ENCODE results near the gene LRP8.

Gene LRP8

DNA sequence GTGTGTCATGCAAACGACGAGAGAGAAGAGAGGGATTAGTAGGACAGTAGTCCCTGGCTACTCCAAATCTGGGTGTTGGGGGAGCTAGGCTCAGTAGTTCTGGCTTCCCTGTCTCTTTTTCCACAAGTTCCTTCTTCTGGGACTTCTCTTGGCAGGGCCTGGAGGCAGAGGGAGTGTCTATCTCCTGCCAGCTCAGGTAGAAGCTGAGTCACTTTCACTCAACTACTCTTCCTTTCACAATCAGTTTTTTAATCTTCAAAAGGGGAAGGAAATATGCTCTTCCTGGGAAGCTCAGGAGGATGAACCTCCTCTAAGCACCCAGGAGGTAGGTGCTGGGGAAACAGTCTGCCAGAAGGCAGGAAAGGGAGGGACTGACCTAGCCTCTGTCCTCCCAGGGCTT is 54.3 kb downstream of the LRP8 start:
- no peak for DNase-seq (ENCODE audit: low read depth)
- no peak for TF ChIP-seq CTCF (IDR thresholded peaks at IDR 0.05; ENCODE audit: low read depth, low read length, missing control alignments)
- in situ Hi-C loops (cut with HindIII; ENCODE audit: low sequenced_read_pairs): no loop called here
- H3K4me3 ChIP-seq (ENCODE audit: low read depth, low read length): no peak overlapping the region

GRCh38 chr1:53272349-53272748 is 55.5 kb downstream of the LRP8 start:
- DNase-seq (ENCODE audit: low read depth): no peak
- in situ Hi-C loops (cut with HindIII; ENCODE audit: low sequenced_read_pairs): no loop called here
- no peak overlapping the region for H3K4me3 ChIP-seq (ENCODE audit: low read depth, low read length)
- no peak for TF ChIP-seq CTCF (IDR thresholded peaks at IDR 0.05; ENCODE audit: low read depth, low read length, missing control alignments)

DNA sequence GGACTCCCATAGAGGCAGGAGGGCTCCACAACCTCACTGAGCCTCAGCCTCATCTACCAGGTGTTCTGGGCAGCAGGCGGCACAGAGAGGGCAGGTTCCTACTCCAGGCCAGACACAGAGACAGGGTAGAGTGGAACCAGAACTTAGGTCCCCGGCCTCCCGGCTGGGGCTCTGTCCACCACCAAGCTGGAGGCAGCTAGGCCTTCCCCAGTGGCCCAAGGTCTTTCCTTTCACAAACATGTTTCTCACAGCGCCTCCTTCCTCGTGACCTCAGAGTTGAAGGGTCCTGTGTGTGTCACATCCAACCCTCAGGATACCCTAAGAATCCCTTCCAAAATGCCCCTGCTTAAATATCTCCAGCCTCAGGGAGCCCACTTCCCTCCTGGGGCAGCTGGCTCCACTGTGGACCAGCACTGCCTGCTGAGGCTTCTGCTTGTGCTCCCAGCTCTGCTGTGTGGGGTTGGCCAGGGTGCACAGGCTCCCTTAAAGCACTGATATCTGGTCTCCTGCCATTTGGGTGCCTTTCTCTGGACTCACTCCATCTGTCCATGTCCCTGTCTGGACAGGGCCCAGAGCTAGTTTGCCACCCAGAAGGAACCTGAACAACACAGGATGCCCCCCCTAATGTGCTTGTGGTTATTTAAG is 56.3 kb downstream of the LRP8 start:
- no peak for TF ChIP-seq CTCF (IDR thresholded peaks at IDR 0.05; ENCODE audit: low read depth, low read length, missing control alignments)
- in situ Hi-C loops (cut with HindIII; ENCODE audit: low sequenced_read_pairs): no loop called here
- DNase-seq (ENCODE audit: low read depth): no peak
- H3K4me3 ChIP-seq (ENCODE audit: low read depth, low read length): no peak overlapping the region

DNA sequence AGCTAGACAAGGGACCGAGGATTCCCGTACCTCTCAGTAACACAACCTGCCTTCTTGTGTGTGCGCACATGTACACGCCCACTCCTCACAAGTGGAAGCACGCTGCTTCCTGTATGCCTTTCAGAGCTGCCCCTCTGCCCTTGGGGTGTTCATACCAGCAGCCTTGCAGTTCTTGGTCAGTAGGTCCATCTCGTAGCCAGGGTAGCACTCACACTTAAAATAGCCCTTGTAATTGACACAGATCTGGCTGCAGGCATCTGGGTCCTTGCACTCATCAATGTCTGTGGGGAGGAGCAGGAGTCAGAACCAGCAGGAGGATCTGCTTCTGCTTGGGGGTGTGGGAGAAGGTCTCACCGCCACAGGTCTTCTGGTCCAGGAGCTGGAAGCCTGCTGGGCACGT is 57.0 kb downstream of the LRP8 start:
- TF ChIP-seq CTCF (IDR thresholded peaks at IDR 0.05; ENCODE audit: low read depth, low read length, missing control alignments): no peak
- in situ Hi-C loops (cut with HindIII; ENCODE audit: low sequenced_read_pairs): no loop called here
- no peak for DNase-seq (ENCODE audit: low read depth)
- no peak overlapping the region for H3K4me3 ChIP-seq (ENCODE audit: low read depth, low read length)

GRCh38 chr1:53270107-53270506 is 57.8 kb downstream of the LRP8 start:
- H3K4me3 ChIP-seq (ENCODE audit: low read depth, low read length): no peak overlapping the region
- DNase-seq (ENCODE audit: low read depth): no peak
- in situ Hi-C loops (cut with HindIII; ENCODE audit: low sequenced_read_pairs): no loop called here
- no peak for TF ChIP-seq CTCF (IDR thresholded peaks at IDR 0.05; ENCODE audit: low read depth, low read length, missing control alignments)

- no peak for DNase-seq (ENCODE audit: low read depth)
- no peak for TF ChIP-seq CTCF (IDR thresholded peaks at IDR 0.05; ENCODE audit: low read depth, low read length, missing control alignments)
- H3K4me3 ChIP-seq (ENCODE audit: low read depth, low read length): no peak overlapping the region
- in situ Hi-C loops (cut with HindIII; ENCODE audit: low sequenced_read_pairs): no loop called here
Observed at GRCh38 chr1:53267761-53268160, 60.1 kb downstream of the LRP8 start.

Measured in astrocyte of the cerebellum (primary cell).